ENCODE measurements around the gene ALK. TPM values are rescaled to one million over a fixed set of nuclear protein-coding genes. Genes with fewer than 3 reads are reported as not detected.
A peak's percentile ranks its signal among the peaks of the same experiment; 100 is the strongest.
"Not testable (repeated sequence)": the region's sequence is repeated elsewhere in the genome, so short reads cannot be mapped to it uniquely, and the experiment has no call there.

ALK gene
- total RNA-seq, 8 experiments from 2014 or later = 0.49 to 8.8 (median 3.8) TPM

DNA sequence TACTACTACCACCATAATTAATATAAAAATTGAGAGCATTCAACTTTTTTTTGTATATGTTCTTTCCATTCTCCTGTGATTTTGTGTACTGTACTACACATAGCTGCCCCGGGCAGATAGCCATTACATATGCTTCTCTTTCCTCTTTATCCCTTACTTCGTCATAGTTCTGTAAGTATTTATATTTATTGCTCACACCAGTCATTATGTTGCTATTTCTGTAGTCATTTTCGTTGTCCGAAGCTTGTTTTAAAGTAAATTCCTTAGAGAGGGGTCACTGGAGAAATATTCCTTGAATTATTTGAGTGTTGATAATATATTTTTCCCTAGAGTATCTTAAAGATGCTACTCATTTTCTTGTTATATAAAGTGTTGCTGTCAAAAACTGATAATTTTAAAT, 662.2 kb downstream of the ALK start:
- no peak overlapping the region for H3K27ac ChIP-seq
- H3K4me3 ChIP-seq = no peak overlapping the region
- H3K4me1 ChIP-seq (replicated peaks in 1 of 2) = peaks cover 26 to 28% of the 10 kb centered on the region in 2 donors
- in situ Hi-C loops (cut with MboI; ENCODE audit: low pct_unique_long_range_greater_than_20kb in 2 of 9, low sequenced_read_pairs in 9 of 9, unreplicated experiment in 9 of 9) = no loop called here
- 6 to 83% (median 63%) methylated on average over 2 to 4 of the region's 4 CpGs; no CpG with 5 or more reads in 1 of the 10 experiments for WGBS, 10 experiments
- ATAC-seq (replicated peaks in 6 of 8) = peak in 1 of 8 experiments; percentile 20

DNA sequence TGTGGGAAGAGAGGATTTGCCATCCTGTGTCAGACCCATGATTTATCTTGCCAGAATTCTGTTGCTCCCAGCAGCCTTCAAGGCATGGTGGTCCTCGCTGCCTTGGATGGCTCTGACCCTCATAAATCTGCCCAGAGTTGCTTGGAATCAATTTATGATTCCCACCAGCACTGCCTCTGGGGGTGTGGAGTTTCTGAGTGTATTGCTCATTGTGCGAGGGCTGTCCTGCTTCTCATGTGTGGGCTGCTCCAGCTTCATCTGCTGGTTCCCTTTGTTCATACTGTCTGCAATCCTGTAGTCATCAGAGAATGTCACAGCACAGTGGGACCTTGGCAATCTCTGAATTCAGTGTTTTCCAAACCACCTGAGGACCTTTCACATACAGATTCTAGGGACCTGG, 666.4 kb downstream of the ALK start:
- in situ Hi-C loops (cut with MboI; ENCODE audit: low pct_unique_long_range_greater_than_20kb in 2 of 9, low sequenced_read_pairs in 9 of 9, unreplicated experiment in 9 of 9) = no loop called here
- 0 to 80% (median 40%) methylated on average over 1 to 2 of the region's 2 CpGs; no CpG with 5 or more reads in 5 of the 10 experiments for WGBS, 10 experiments
- ATAC-seq (replicated peaks in 6 of 8) = peak in 5 of 8 experiments; percentile 77 to 95 (median 92)
- H3K4me1 ChIP-seq (replicated peaks in 1 of 2) = peaks cover 13 to 16% of the 10 kb centered on the region in 2 donors
- H3K27ac ChIP-seq = peak overlapping the region; percentile 10 to 37
- no peak overlapping the region for H3K4me3 ChIP-seq

DNA sequence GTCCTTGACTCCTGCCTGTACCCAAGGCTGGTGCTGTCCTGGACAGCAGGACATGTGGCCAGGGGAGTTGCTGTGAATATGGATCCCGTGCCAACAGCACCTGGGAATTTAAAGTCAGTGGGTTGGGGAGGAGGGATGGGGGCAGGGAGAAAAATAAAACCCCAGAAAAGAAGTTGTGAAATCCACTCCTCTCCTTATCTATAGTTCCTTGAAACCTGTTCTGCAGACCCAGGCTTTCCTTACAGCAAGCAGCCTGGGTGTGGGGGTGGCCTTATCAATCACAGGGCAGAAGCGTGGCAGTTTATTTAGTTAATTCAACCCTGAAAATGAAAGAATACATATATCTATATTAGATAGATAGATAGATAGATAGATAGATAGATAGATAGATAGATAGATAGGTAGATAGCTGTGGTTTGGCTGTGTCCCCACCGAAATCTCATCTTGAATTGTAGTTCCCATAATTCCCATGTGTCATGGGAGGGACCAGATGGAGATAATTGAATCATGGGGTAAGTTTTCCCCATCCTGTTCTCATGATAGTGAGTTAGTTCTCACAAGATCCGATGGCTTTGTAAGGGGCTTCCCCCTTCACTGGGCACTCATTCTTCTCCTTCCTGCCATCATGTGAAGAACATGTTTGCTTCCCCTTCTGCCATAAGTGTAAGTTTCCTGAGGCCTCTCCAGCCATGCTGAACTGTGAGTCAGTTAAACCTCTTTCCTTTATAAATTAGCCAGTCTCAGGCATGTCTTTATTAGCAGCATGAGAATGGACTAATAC, 667.7 kb downstream of the ALK start:
- peaks cover 13 to 16% of the 10 kb centered on the region in 2 donors for H3K4me1 ChIP-seq (replicated peaks in 1 of 2)
- WGBS, 10 experiments = 51 to 100% (median 82%) methylated on average over 1 to 4 of the region's 4 CpGs; no CpG with 5 or more reads in 2 of the 10 experiments
- ATAC-seq (replicated peaks in 6 of 8); in situ Hi-C loops (cut with MboI; ENCODE audit: low pct_unique_long_range_greater_than_20kb in 2 of 9, low sequenced_read_pairs in 9 of 9, unreplicated experiment in 9 of 9); H3K27ac ChIP-seq; H3K4me3 ChIP-seq: not testable (repeated sequence)

DNA sequence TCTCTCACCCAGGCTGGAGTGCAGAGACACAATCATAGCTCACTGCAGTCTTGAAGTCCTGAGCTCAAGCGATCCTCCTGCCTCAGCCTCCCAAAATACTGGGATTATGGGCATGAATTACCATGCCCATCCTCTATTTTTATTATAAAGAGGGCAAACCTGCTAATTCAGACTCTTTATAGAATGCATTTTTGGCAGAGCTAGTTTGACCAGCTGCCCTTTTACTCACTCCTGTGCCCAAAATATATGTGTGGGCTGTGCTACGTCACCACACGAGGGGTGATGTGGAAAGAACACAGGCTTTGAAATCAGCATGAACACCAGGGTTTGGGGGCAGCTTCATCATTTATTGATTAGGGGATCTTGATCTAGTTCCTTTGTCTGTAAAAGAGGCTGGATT, 668.4 kb downstream of the ALK start:
- no peak for ATAC-seq (replicated peaks in 6 of 8)

DNA sequence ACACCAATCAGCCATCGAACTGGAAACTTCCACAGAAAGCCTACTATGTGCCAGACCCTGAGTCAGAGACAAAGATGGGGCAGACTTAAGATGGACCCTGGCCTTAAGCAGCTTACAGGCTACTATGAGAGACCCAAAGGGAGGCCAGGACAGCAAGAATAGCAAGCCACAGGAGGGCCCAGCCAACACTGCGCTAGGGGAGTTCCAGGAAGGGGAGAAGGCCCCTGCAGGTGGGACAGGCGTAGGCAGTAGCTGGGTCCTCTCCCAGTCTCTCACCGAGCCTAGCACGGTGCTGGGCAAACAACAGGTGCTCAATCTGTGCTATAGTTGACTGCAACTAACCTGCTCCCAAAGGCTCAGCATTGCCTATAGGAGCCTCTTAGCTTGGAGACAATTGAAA, 670.0 kb downstream of the ALK start:
- Histone ChIP-seq H3K27ac (no peak overlapping the region), H3K4me1 (replicated peaks in 1 of 2) (peaks cover 15 to 16% of the 10 kb centered on the region in 2 donors), H3K4me3 (no peak overlapping the region)
- WGBS, 10 experiments = 40 to 100% (median 87%) methylated on average over 1 to 2 of the region's 5 CpGs; no CpG with 5 or more reads in 4 of the 10 experiments
- in situ Hi-C loops (cut with MboI; ENCODE audit: low pct_unique_long_range_greater_than_20kb in 2 of 9, low sequenced_read_pairs in 9 of 9, unreplicated experiment in 9 of 9) = no loop called here
- ATAC-seq (replicated peaks in 6 of 8) = no peak

More for the DNA sequence above, 668.4 kb downstream of the ALK start:
- 70 to 85% (median 80%) methylated on average over 1 to 3 of the region's 3 CpGs; no CpG with 5 or more reads in 6 of the 10 experiments for WGBS, 10 experiments
- H3K27ac ChIP-seq = no peak overlapping the region
- no peak overlapping the region for H3K4me3 ChIP-seq
- H3K4me1 ChIP-seq (replicated peaks in 1 of 2) = peaks cover 13 to 16% of the 10 kb centered on the region in 2 donors
- in situ Hi-C loops (cut with MboI; ENCODE audit: low pct_unique_long_range_greater_than_20kb in 2 of 9, low sequenced_read_pairs in 9 of 9, unreplicated experiment in 9 of 9) = no loop called here

DNA sequence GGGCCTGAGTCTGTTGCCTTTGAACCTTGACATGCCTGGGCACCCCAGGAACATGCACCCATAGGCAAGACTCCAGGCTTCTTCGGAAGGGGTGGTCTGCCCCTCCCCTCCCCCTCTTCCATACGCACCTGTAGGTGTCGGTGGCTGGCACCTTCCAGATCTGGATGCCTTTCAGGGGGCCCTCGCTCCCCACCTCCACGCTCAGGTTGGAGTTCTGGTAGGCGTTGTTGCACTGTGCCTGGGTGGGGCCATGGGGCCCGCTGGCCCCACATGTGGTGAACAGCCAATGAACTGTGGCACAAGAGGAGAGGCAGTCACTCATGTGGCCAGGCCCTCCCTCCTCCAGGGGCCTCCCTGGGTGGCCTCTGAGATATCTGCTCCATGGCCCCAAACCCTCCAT, 670.4 kb downstream of the ALK start:
- Histone ChIP-seq H3K4me1 (replicated peaks in 1 of 2) (peaks cover 16 to 18% of the 10 kb centered on the region in 2 donors), H3K27ac (no peak overlapping the region), H3K4me3 (no peak overlapping the region)
- WGBS, 10 experiments = 80 to 100% (median 90%) methylated on average over 1 to 2 of the region's 7 CpGs; no CpG with 5 or more reads in 7 of the 10 experiments
- ATAC-seq (replicated peaks in 6 of 8) = no peak
- in situ Hi-C loops (cut with MboI; ENCODE audit: low pct_unique_long_range_greater_than_20kb in 2 of 9, low sequenced_read_pairs in 9 of 9, unreplicated experiment in 9 of 9) = no loop called here

DNA sequence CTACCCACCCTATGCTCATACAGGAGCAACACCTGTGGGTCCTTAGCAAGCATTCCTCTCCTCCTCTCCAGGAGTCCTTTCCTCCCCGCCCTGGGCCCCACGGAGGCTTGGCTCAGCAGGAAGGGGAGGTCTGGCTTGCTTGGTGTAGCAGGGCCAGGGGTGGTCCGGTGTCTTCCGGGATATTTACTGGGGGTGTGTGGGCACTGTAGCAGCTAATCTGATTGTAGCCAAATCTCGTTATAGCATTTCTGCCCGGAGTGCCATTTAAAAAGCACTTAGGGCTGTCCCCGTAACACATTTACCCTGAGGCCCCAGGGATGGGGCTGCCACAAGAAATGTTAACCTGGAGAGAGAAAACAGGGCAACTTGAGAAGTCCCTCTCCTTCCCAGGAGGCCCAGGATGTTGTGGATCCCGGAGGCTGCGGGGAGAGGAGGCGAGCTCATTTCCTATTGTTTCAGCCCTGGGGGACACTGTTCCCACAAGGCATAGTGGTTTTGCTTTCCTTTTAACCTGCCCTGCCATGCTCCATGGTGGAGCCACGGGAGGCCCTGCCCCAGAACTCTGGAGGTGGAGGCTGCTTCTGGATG, 671.6 kb downstream of the ALK start:
- in situ Hi-C loops (cut with MboI; ENCODE audit: low pct_unique_long_range_greater_than_20kb in 2 of 9, low sequenced_read_pairs in 9 of 9, unreplicated experiment in 9 of 9) = no loop called here
- peaks cover 4 to 7% of the 10 kb centered on the region in 2 donors for H3K4me1 ChIP-seq (replicated peaks in 1 of 2)
- 17 to 100% (median 72%) methylated on average over 1 to 6 of the region's 11 CpGs; no CpG with 5 or more reads in 2 of the 10 experiments for WGBS, 10 experiments
- no peak overlapping the region for H3K27ac ChIP-seq
- H3K4me3 ChIP-seq = no peak overlapping the region
- no peak for ATAC-seq (replicated peaks in 6 of 8)

DNA sequence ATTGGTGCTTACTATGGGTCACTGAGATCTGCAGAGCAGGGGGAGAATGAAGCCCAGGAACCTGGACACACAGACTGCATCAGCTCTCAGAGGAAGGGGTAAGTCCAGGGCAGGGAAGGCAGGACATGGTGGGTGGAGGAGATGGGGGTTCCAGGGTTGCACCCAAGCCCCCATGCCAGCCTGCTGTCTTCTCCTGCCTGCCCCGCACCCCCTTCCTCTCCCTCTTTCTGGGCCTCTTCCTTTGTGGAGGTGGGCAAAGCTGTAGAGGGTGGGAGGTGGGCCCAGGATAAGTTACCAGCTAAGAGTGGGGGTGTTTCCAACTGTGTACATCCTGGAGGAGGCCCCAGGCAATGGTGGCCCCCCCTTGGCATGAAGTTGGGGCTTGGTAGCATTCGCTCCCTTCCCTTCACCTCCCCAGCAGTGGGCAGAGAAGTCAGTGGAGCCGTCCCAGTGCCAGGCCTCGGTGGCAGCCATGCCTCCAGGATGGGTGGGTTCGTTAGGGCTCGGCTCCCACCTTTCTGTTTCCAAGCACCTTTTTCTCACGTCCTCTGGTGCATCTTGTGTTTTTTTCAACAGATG, 674.0 kb downstream of the ALK start:
- WGBS, 10 experiments = 60 to 100% (median 81%) methylated on average over 1 to 6 of the region's 7 CpGs; no CpG with 5 or more reads in 3 of the 10 experiments
- in situ Hi-C loops (cut with MboI; ENCODE audit: low pct_unique_long_range_greater_than_20kb in 2 of 9, low sequenced_read_pairs in 9 of 9, unreplicated experiment in 9 of 9) = no loop called here
- ATAC-seq (replicated peaks in 6 of 8) = no peak
- peaks cover 0 to 5% of the 10 kb centered on the region in 2 donors for H3K4me1 ChIP-seq (replicated peaks in 1 of 2)
- no peak overlapping the region for H3K4me3 ChIP-seq
- H3K27ac ChIP-seq = no peak overlapping the region

DNA sequence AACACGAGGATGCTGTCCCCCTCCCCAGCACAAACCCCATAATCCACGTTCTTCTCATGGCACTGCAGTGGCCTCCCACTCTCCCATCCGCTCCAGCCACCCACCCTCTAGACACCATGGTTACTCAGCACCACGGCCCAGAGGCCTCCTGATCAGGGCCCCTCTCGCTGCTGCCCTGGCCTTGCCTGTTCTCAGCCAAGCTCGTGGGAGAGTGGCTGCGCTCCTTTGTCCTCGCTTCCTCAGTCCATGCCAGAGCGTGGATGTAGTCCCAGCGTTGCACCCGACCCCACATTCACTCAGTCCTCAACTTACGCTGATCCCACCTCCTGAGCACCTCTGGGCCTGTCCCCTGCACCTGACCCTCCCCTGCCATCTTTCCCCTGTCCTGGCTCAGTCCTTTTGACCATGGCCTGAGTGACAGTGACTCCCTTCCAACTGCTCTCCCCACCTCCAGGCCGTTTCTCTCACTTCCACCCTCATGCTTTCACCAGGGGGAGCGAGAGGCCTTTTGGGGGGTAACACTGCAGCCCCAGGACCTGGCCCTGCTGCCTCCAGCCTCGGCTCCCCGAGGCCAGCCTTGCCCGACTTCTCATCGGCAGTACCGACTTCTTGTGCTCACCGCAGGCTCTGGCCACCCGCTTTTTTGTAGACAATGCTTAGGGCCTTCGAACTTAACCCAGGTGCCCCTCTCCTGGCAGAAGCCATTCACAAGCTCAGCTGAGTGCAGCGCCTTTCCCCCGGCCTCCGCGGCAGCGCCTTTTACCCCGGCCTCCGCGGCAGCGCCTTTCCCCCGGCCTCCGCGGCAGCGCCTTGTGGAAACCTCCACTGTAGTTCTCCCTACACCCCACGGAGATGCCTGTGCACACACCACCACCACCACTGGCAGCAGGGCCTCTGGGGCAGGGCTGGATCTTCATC, 674.7 kb downstream of the ALK start:
- Histone ChIP-seq H3K27ac (no peak overlapping the region), H3K4me1 (replicated peaks in 1 of 2) (peaks cover 0 to 5% of the 10 kb centered on the region in 2 donors), H3K4me3 (no peak overlapping the region)
- ATAC-seq (replicated peaks in 6 of 8) = peak in 6 of 8 experiments; percentile 45 to 85 (median 72)
- in situ Hi-C loops (cut with MboI; ENCODE audit: low pct_unique_long_range_greater_than_20kb in 2 of 9, low sequenced_read_pairs in 9 of 9, unreplicated experiment in 9 of 9) = no loop called here
- 40 to 90% (median 88%) methylated on average over 1 to 16 of the region's 36 CpGs; no CpG with 5 or more reads in 5 of the 10 experiments for WGBS, 10 experiments

DNA sequence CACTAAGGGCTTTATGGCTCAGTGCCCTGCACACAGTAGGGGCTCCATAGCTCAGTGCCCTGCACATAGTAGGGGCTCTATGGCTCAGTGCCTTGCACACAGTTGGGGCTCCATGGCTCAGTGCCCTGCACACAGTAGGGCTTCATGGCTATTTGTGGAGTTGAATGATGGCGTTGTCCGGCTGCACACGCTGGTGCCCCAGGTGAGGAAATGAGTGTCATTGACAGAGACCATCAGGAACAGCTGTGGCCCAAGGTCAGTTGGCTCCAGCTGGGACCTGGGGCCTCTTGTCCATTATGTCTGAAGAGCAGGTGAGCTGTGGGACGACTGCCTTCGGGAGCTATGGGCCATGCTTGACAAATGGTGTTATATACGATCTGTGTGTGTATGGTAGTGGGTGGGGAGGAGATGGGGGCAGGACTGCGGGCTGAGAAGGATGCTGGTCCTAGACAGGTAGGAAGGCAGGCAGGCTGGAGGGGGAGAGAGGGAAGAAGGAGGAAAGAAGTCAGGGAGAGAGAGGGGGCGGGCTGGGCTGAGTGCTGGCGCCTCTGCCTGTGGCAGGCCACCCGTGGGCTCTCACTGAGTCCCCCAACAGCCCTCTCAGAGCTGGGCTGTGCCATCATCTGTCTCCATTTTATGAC, 675.5 kb downstream of the ALK start:
- in situ Hi-C loops (cut with MboI; ENCODE audit: low pct_unique_long_range_greater_than_20kb in 2 of 9, low sequenced_read_pairs in 9 of 9, unreplicated experiment in 9 of 9) = no loop called here
- ATAC-seq (replicated peaks in 6 of 8) = peak in 6 of 8 experiments; percentile 27 to 76 (median 61)
- Histone ChIP-seq H3K4me1 (replicated peaks in 1 of 2) (peaks cover under 1 to 5% of the 10 kb centered on the region in 2 donors), H3K4me3 (no peak overlapping the region), H3K27ac (no peak overlapping the region)
- WGBS, 10 experiments = 8 to 100% (median 90%) methylated on average over 1 to 3 of the region's 10 CpGs; no CpG with 5 or more reads in 6 of the 10 experiments

DNA sequence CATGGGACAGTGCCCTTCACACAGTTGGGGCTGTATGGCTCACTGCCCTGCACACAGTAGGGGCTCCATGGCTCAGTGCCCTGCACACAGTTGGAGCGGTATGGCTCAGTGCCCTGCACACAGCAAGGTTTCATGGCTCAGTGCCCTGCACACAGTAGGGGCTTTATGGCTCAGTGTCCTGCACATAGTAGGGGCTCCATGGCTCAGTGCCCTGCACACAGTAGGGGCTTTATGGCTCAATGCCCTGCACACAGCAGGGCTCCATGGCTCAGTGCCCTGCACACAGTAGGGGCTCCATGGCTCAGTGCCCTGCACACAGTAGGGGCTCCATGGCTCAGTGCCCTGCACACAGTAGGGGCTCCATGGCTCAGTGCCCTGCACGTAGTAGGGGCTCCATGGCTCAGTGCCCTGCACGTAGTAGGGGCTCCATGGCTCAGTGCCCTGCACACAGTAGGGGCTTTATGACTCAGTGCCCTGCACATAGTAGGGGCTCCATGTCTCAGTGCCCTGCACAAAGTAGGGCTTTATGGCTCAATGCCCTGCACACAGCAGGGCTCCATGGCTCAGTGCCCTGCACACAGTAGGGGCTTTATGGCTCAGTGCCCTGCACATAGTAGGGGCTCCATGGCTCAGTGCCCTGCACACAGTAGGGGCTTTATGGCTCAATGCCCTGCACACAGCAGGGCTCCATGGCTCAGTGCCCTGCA, 676.2 kb downstream of the ALK start:
- in situ Hi-C loops (cut with MboI; ENCODE audit: low pct_unique_long_range_greater_than_20kb in 2 of 9, low sequenced_read_pairs in 9 of 9, unreplicated experiment in 9 of 9); H3K4me3 ChIP-seq; H3K4me1 ChIP-seq (replicated peaks in 1 of 2); ATAC-seq (replicated peaks in 6 of 8); H3K27ac ChIP-seq: not testable (repeated sequence)
- 80% methylated on average over 2 of the region's 3 CpGs; no CpG with 5 or more reads in 9 of the 10 experiments for WGBS, 10 experiments
